ENCODE data around the gene FAM32A. TPM values are rescaled to one million over a fixed set of nuclear protein-coding genes. Genes with fewer than 3 reads are reported as not detected.

FAM32A gene
- total and polyA plus RNA-seq, 7 donors = 26.3 to 133 (median 44.2) TPM

DNA sequence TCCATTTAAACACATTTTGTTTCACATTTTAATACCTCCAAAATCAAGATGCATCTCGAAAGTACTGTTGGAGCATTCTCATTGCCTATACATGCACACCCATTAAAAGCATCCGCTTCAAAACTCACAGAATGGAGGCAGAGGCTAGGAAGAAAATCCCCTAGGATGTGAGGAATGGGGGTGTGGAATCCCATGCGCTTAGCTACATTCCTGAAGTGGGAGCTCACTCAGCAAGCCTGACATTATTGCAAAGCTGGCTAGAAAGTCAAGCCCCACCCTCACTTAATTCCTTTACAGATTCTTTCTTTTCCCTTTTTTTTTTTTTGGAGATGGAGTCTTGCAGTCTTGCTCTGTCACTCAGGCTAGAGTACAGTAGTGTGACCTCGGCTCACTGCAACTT is 4.6 kb upstream of the FAM32A start:
- TF ChIP-seq, protein P1, sequence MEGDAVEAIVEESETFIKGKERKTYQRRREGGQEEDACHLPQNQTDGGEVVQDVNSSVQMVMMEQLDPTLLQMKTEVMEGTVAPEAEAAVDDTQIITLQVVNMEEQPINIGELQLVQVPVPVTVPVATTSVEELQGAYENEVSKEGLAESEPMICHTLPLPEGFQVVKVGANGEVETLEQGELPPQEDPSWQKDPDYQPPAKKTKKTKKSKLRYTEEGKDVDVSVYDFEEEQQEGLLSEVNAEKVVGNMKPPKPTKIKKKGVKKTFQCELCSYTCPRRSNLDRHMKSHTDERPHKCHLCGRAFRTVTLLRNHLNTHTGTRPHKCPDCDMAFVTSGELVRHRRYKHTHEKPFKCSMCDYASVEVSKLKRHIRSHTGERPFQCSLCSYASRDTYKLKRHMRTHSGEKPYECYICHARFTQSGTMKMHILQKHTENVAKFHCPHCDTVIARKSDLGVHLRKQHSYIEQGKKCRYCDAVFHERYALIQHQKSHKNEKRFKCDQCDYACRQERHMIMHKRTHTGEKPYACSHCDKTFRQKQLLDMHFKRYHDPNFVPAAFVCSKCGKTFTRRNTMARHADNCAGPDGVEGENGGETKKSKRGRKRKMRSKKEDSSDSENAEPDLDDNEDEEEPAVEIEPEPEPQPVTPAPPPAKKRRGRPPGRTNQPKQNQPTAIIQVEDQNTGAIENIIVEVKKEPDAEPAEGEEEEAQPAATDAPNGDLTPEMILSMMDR (IDR thresholded peaks at IDR 0.05) = no peak
- intact Hi-C loops (cut with DNase I) = loop anchor here (5.0 kb wide), 4 partner anchors 68 to 598 kb away; partner anchors contain the start of gene RAB8A (in 1 of the 2)
- Histone ChIP-seq H3K4me3 (no peak overlapping the region), H3K36me3 (ENCODE audit: insufficient read depth in 1 of 2, low read depth in 1 of 2) (no peaks in the 10 kb centered on the region), H3K9me3 (no peaks in the 10 kb centered on the region), H3K27me3 (ENCODE audit: insufficient read depth in 3 of 3, low read length in 2 of 3) (peaks cover 0 to 19% (median 0%) of the 10 kb centered on the region in 3 donors), H3K4me1 (no peaks in the 10 kb centered on the region), H3K27ac (no peak overlapping the region)
- 14 to 17% (median 16%) methylated on average over 4 of the region's 4 CpGs for WGBS, 3 donors
- DNase-seq (no peak), ATAC-seq (no peak)

DNA sequence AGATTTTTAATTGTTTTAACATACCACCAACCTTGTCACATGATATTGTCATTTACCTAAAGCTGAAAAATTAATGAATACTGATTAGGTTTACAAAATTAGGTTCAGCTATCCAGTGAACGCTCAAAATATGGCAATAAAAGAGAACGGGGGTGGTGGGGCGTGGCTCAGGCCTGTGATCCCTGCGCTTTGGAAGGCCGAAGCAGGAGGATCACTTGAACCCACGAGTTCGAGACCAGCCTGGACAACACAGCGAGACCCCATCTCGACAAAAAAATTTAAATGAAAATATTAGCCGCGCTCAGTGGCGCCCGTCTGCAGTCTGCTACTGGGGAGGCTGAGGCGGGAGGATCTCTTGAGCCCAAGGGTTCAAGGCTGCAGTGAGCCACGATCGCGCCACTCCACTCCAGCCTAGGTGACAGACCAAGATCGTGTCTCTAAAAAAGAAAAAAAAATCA is 516 bp upstream of the FAM32A start:
- ATAC-seq (peak in 1 of 4 donors; percentile 5), DNase-seq (no peak)
- Histone ChIP-seq H3K9me3 (no peaks in the 10 kb centered on the region), H3K27ac (peak overlapping the region; percentile 87), H3K4me1 (peaks cover 10% of the 10 kb centered on the region), H3K4me3 (peak overlapping the region; percentile 83), H3K36me3 (ENCODE audit: insufficient read depth in 1 of 2, low read depth in 1 of 2) (peaks cover 0 to 26% of the 10 kb centered on the region in 2 donors), H3K27me3 (ENCODE audit: insufficient read depth in 3 of 3, low read length in 2 of 3) (peaks cover 0 to 13% (median 0%) of the 10 kb centered on the region in 3 donors)
- 40 to 43% (median 41%) methylated on average over 18 of the region's 18 CpGs for WGBS, 3 donors
- TF ChIP-seq, protein P1 (IDR thresholded peaks at IDR 0.05) = no peak
- intact Hi-C loops (cut with DNase I) = loop anchor here (5.0 kb wide), 4 partner anchors 72 to 602 kb away; partner anchors contain the start of gene RAB8A (in 1 of the 2)

DNA sequence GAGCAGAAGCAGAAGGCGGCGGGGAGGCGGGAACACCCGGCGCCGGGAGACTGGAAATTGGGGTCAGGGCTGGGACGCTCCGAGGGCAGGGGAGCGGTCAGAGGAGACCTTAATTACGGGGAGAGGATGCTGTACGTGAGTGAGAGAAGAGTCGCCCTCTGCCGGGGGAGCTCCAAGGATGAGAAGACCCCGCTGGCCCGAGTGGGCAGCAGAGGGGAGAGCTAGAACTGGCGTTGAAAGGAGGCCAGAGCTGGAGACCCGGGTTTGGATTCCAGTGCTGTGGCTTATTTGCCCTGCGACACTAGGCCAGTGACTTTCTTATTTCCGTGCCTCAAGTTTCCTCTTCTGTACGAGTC is 536 bp downstream of the FAM32A start:
- DNase-seq (peak in 1 of 2 donors; percentile 59), ATAC-seq (peak; percentile 15 to 57 (median 36))
- Histone ChIP-seq H3K27me3 (ENCODE audit: insufficient read depth in 3 of 3, low read length in 2 of 3) (peaks cover 0 to 9% (median 0%) of the 10 kb centered on the region in 3 donors), H3K4me3 (peak overlapping the region; percentile 83), H3K27ac (peak overlapping the region; percentile 87), H3K4me1 (peaks cover 10% of the 10 kb centered on the region), H3K9me3 (no peaks in the 10 kb centered on the region), H3K36me3 (ENCODE audit: insufficient read depth in 1 of 2, low read depth in 1 of 2) (peaks cover 0 to 36% of the 10 kb centered on the region in 2 donors)
- TF ChIP-seq, protein P1 (IDR thresholded peaks at IDR 0.05) = peak; percentile 23
- intact Hi-C loops (cut with DNase I) = no loop called here
- 0 to 1% (median 1%) methylated on average over 20 of the region's 20 CpGs for whole genome bisulfite sequencing, 3 donors

DNA sequence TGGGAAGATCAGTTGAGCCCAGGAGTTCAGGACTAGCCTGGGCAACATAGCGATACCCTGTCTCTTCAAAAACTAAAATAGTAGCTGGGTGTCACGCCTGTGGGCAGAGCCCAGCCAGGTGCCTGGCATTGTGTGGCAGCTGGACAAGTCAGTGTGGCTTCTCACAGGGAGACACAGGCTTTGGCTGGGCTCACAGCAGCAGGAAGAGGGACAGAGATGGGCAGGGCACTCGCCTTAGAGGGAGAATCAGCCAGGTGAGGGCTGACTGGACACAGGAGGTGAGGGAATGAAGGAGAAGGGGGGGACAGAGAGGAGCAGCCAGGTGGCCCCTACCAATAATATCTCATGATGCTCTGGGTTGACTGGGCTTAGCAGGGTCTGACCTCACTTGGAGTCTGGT is 3.3 kb downstream of the FAM32A start:
- Histone ChIP-seq H3K9me3 (no peaks in the 10 kb centered on the region), H3K36me3 (ENCODE audit: insufficient read depth in 1 of 2, low read depth in 1 of 2) (peaks cover 4 to 64% of the 10 kb centered on the region in 2 donors), H3K27ac (no peak overlapping the region), H3K4me1 (peaks cover 10% of the 10 kb centered on the region), H3K4me3 (no peak overlapping the region), H3K27me3 (ENCODE audit: insufficient read depth in 3 of 3, low read length in 2 of 3) (no peaks in the 10 kb centered on the region)
- DNase-seq (no peak), ATAC-seq (no peak)
- intact Hi-C loops (cut with DNase I) = no loop called here
- 65 to 85% (median 77%) methylated on average over 3 of the region's 3 CpGs for WGBS, 3 donors
- TF ChIP-seq, protein P1 (IDR thresholded peaks at IDR 0.05) = no peak

DNA sequence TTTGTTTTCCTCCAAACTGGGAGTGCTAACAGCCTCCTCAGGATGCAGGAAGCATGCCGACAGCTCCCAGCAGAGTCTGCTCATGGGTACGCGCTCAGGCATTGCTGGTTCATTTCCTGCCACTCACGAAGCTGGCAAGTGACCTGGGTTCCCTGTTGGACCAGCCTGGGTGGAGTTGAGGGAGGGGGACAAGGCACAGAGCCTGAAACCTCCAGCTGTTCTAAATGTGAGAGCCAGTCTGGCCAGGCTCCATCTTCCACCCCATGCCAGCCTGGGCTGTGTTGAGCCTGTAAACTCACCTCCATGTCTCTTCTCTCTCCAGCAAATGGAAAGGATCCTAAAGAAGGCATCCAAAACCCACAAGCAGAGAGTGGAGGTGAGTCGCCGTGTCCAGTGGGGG is 5.0 kb downstream of the FAM32A start:
- Histone ChIP-seq H3K36me3 (ENCODE audit: insufficient read depth in 1 of 2, low read depth in 1 of 2) (peaks cover 4 to 70% of the 10 kb centered on the region in 2 donors), H3K4me1 (peaks cover 10% of the 10 kb centered on the region), H3K9me3 (no peaks in the 10 kb centered on the region), H3K4me3 (no peak overlapping the region), H3K27me3 (ENCODE audit: insufficient read depth in 3 of 3, low read length in 2 of 3) (no peaks in the 10 kb centered on the region), H3K27ac (peak overlapping the region; percentile 10)
- WGBS, 3 donors = 32 to 44% (median 35%) methylated on average over 6 of the region's 6 CpGs
- ATAC-seq = peak in 3 of 4 donors; percentile 35 to 53 (median 51)
- TF ChIP-seq, protein P1 (IDR thresholded peaks at IDR 0.05) = no peak
- intact Hi-C loops (cut with DNase I) = no loop called here
- no peak for DNase-seq
